HCT116 (cell line): Measurements from ENCODE around the gene PEX1.

Source experiments
- ELF1 ChIP-seq: IDR thresholded peaks from 2 replicates; pipeline ENCODE4 v1.6.1; 2012; ENCODE audit warnings: low read depth, borderline replicate concordance
- EZH2 ChIP-seq: fragments of 200-600 bp; sonication (generic); IDR thresholded peaks from 2 replicates; pipeline ENCODE4 v1.6.1; 2017; ENCODE audit warnings: antibody characterized with exemption, mixed run types
- EZH2phosphoT487 ChIP-seq: fragments of 200-600 bp; IDR thresholded peaks from 2 replicates; pipeline ENCODE4 v1.6.1; 2018; ENCODE audit warnings: antibody characterized with exemption, borderline replicate concordance
- JUND ChIP-seq: IDR thresholded peaks from 2 replicates; pipeline ENCODE4 v1.6.1; 2012
- POLR2AphosphoS5 ChIP-seq: IDR thresholded peaks from 2 replicates; pipeline ENCODE4 v1.6.1; 2011; ENCODE audit warnings: mild to moderate bottlenecking, low read depth, low read length, moderate library complexity
- SP1 ChIP-seq: IDR thresholded peaks from 2 replicates; pipeline ENCODE4 v1.6.1; 2012; ENCODE audit warnings: low read depth
- YY1 ChIP-seq: IDR thresholded peaks from 2 replicates; pipeline ENCODE4 v1.6.1; 2011; ENCODE audit warnings: low read length, low read depth, moderate library complexity, mild to moderate bottlenecking; ENCODE audit not compliant: insufficient replicate concordance; ENCODE audit errors: extremely low read depth
- TF ChIP-seq, protein P1 (sequence below): IDR thresholded peaks from 2 replicates; pipeline ENCODE4 v1.6.1; 2012
- TF ChIP-seq, protein P2 (sequence below), 3 experiments: fragments of 200-600 bp in 1 of 3; sonication (generic) in 1 of 3; IDR thresholded peaks in 2 of 3; conservative IDR thresholded peaks in 1 of 3; 2 replicates each; pipeline ENCODE4 v1.5.1; 2012 to 2017; ENCODE audit warnings: low read depth in 2 of 3, low read length in 2 of 3, antibody characterized with exemption in 1 of 3, borderline replicate concordance in 1 of 3, control low read depth in 1 of 3, mild to moderate bottlenecking in 1 of 3, mixed read lengths in 1 of 3, mixed run types in 1 of 3, moderate library complexity in 1 of 3; ENCODE audit not compliant: insufficient read depth in 1 of 3
- TF ChIP-seq, protein P3 (sequence below): IDR thresholded peaks from 2 replicates; pipeline ENCODE4 v1.6.1; 2011; ENCODE audit warnings: mild to moderate bottlenecking, low read length, moderate library complexity; ENCODE audit not compliant: insufficient replicate concordance; ENCODE audit errors: extremely low read depth

DNA sequence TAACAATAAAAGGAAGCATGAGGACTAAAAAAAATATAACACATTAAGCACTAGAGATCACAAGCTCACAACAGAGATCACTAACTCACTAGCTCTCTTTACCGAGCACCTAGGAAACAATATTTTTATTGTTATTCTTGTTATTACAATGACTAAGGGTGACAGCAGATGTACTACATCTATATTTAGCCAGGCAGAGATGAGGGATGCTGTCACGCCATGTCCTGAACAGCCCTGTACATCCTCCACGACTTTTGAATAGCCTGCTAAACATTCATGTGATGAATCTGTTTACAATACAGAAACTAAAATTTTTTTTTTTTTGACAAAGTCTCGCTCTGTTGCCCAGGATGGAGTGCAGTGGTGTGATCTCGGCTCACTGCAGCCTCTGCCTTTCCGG is 39.1 kb upstream of the PEX1 start:
- TF ChIP-seq EZH2 (no peak), YY1 (no peak), EZH2phosphoT487 (no peak), SP1 (no peak), ELF1 (no peak), POLR2AphosphoS5 (no peak), JUND (no peak)
- TF ChIP-seq, protein P1, sequence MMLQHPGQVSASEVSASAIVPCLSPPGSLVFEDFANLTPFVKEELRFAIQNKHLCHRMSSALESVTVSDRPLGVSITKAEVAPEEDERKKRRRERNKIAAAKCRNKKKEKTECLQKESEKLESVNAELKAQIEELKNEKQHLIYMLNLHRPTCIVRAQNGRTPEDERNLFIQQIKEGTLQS: no peak
- TF ChIP-seq, protein P2, sequence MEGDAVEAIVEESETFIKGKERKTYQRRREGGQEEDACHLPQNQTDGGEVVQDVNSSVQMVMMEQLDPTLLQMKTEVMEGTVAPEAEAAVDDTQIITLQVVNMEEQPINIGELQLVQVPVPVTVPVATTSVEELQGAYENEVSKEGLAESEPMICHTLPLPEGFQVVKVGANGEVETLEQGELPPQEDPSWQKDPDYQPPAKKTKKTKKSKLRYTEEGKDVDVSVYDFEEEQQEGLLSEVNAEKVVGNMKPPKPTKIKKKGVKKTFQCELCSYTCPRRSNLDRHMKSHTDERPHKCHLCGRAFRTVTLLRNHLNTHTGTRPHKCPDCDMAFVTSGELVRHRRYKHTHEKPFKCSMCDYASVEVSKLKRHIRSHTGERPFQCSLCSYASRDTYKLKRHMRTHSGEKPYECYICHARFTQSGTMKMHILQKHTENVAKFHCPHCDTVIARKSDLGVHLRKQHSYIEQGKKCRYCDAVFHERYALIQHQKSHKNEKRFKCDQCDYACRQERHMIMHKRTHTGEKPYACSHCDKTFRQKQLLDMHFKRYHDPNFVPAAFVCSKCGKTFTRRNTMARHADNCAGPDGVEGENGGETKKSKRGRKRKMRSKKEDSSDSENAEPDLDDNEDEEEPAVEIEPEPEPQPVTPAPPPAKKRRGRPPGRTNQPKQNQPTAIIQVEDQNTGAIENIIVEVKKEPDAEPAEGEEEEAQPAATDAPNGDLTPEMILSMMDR (IDR thresholded peaks at IDR 0.05 in 2 of 3, conservative IDR thresholded peaks at IDR 0.05 in 1 of 3; ENCODE audit: borderline replicate concordance in 1 of 3, insufficient read depth in 1 of 3, low read depth in 2 of 3, low read length in 2 of 3): no peak
- TF ChIP-seq, protein P3, sequence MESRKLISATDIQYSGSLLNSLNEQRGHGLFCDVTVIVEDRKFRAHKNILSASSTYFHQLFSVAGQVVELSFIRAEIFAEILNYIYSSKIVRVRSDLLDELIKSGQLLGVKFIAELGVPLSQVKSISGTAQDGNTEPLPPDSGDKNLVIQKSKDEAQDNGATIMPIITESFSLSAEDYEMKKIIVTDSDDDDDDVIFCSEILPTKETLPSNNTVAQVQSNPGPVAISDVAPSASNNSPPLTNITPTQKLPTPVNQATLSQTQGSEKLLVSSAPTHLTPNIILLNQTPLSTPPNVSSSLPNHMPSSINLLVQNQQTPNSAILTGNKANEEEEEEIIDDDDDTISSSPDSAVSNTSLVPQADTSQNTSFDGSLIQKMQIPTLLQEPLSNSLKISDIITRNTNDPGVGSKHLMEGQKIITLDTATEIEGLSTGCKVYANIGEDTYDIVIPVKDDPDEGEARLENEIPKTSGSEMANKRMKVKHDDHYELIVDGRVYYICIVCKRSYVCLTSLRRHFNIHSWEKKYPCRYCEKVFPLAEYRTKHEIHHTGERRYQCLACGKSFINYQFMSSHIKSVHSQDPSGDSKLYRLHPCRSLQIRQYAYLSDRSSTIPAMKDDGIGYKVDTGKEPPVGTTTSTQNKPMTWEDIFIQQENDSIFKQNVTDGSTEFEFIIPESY: no peak
